ENCODE data around the gene CALML6. TPM values are rescaled to one million over a fixed set of nuclear protein-coding genes. Genes with fewer than 3 reads are reported as not detected.

CALML6 gene
- total and polyA plus RNA-seq, 10 donors, result 0.34 to 3.0 (median 0.69) TPM; not detected in 2

GRCh38 chr1:1889847-1890505 is 25.1 kb upstream of the CALML6 start:
- peak; percentile 95 for DNase-seq
- peaks cover 0 to 2% (median 0%) of the 10 kb centered on the region in 6 donors for H3K36me3 ChIP-seq

GRCh38 chr1:1890506-1891348 is 24.3 kb upstream of the CALML6 start, which contains the start of gene GNB1:
Gene GNB1 (minus strand): TSS chr1:1891087. CDS start chr1:1825453, 65,634 bp downstream.
- peaks cover 54 to 88% (median 76%) of the 10 kb centered on the region in 6 donors for H3K4me1 ChIP-seq
- peak; percentile 97 for DNase-seq
- intact Hi-C loops (cut with DNase I; ENCODE audit: low total_unique reads), result loop anchor here (10.0 kb wide), 1 partner anchor 106 kb away; no protein-coding TSS in a partner anchor
- no peaks in the 10 kb centered on the region for H3K9me3 ChIP-seq
- peak within 1 kb of the TSS; percentile 72 to 99 (median 96) for H3K4me3 ChIP-seq
- H3K27me3 ChIP-seq (replicated peaks in 1 of 7), result no peaks in the 10 kb centered on the region
- peak in 2 of 3 donors; percentile 49 to 75 for TF ChIP-seq POLR2A (IDR thresholded peaks at IDR 0.05)
- TF ChIP-seq CTCF (IDR thresholded peaks at IDR 0.05 in 8 of 11, conservative IDR thresholded peaks at IDR 0.05 in 3 of 11), result no peak
- TF ChIP-seq POLR2AphosphoS5 (IDR thresholded peaks at IDR 0.05), result peak; percentile 85 to 90 (median 86)
- WGBS, 5 donors, result 0 to 1% (median 0%) methylated on average over 22 to 137 of the region's 137 CpGs
- H3K27ac ChIP-seq, result peak within 1 kb of the TSS; percentile 90 to 99 (median 96)
- no peaks in the 10 kb centered on the region for H3K36me3 ChIP-seq

More at GRCh38 chr1:1889847-1890505, 25.1 kb upstream of the CALML6 start:
- peak; percentile 49 to 79 (median 58) for TF ChIP-seq POLR2AphosphoS5 (IDR thresholded peaks at IDR 0.05)
- TF ChIP-seq CTCF (IDR thresholded peaks at IDR 0.05 in 8 of 11, conservative IDR thresholded peaks at IDR 0.05 in 3 of 11), result no peak
- WGBS, 5 donors, result 0 to 1% (median 0%) methylated on average over 46 to 88 of the region's 88 CpGs
- Histone ChIP-seq H3K4me1 (peaks cover 56 to 88% (median 76%) of the 10 kb centered on the region in 6 donors), H3K27me3 (replicated peaks in 1 of 7) (no peaks in the 10 kb centered on the region), H3K4me3 (peak overlapping the region; percentile 72 to 99 (median 96)), H3K9me3 (no peaks in the 10 kb centered on the region), H3K27ac (peak overlapping the region; percentile 85 to 99 (median 96))
- intact Hi-C loops (cut with DNase I; ENCODE audit: low total_unique reads), result loop anchor here (10.0 kb wide), 2 partner anchors 85 to 105 kb away; no protein-coding TSS in a partner anchor

GRCh38 chr1:1891349-1892078 is 23.5 kb upstream of the CALML6 start:
- intact Hi-C loops (cut with DNase I; ENCODE audit: low total_unique reads), result loop anchor here (10.0 kb wide), 1 partner anchor 107 kb away; no protein-coding TSS in a partner anchor
- TF ChIP-seq CTCF (IDR thresholded peaks at IDR 0.05 in 8 of 11, conservative IDR thresholded peaks at IDR 0.05 in 3 of 11) (no peak), POLR2A (IDR thresholded peaks at IDR 0.05) (peak in 1 of 3 donors; percentile 70), POLR2AphosphoS5 (IDR thresholded peaks at IDR 0.05) (peak; percentile 64 to 88 (median 81))
- DNase-seq, result peak; percentile 97
- Histone ChIP-seq H3K4me1 (peaks cover 46 to 88% (median 74%) of the 10 kb centered on the region in 6 donors), H3K4me3 (peak overlapping the region; percentile 72 to 99 (median 96)), H3K27ac (peak overlapping the region; percentile 90 to 99 (median 96)), H3K27me3 (replicated peaks in 1 of 7) (no peaks in the 10 kb centered on the region), H3K9me3 (no peaks in the 10 kb centered on the region), H3K36me3 (no peaks in the 10 kb centered on the region)
- WGBS, 5 donors, result 0 to 2% (median 2%) methylated on average over 22 to 58 of the region's 59 CpGs

All from spleen (tissue), 11 donors.